Cardiac muscle cell (in vitro differentiated cells and primary cell): ENCODE data around the gene USP54. TPM values are rescaled to one million over a fixed set of nuclear protein-coding genes. Genes with fewer than 3 reads are reported as not detected.
A peak's percentile ranks its signal among the peaks of the same experiment; 100 is the strongest.

Experiments
- DNase-seq, 2 donors: peaks; one replicate each; pipeline versions ENCODE4 v3.0.0 to v3.0.0-alpha.2; 2010 to 2017; ENCODE audit warnings: low read depth in 1 of 2, low spot score in 1 of 2
- H3K27ac ChIP-seq: fragments of 200-600 bp; sonication (generic); 2 replicates; pipeline ENCODE4 v1.5.1; 2016
- H3K27me3 ChIP-seq: fragments of 200-600 bp; sonication (generic); 2 replicates; pipeline ENCODE4 v1.6.0; 2016; ENCODE audit warnings: control low read depth
- H3K36me3 ChIP-seq: fragments of 200-600 bp; sonication (generic); 2 replicates; pipeline ENCODE4 v1.5.1; 2016; ENCODE audit warnings: control low read depth
- H3K4me1 ChIP-seq: fragments of 200-600 bp; sonication (generic); 2 replicates; pipeline ENCODE4 v1.8.1; 2017; ENCODE audit warnings: low read depth, mild to moderate bottlenecking, mixed run types
- H3K4me3 ChIP-seq: fragments of 200-600 bp; sonication (generic); 2 replicates; pipeline ENCODE4 v1.5.1; 2016; ENCODE audit warnings: mild to moderate bottlenecking
- H3K9me3 ChIP-seq: fragments of 200-600 bp; sonication (generic); 2 replicates; pipeline ENCODE4 v1.5.1; 2017; ENCODE audit warnings: low read depth, mild to moderate bottlenecking, control low read depth
- CTCF ChIP-seq: IDR thresholded peaks from 2 replicates; pipeline ENCODE4 v1.5.1; 2012; ENCODE audit warnings: low read depth, mild to moderate bottlenecking, low read length
- polyA plus RNA-seq: library from polyadenylated mRNA; unstranded; fragments of >200 nt; fragmentation: Nextera tagmentation; extraction: Ambion mirVana; gene quantifications from 2 replicates; pipeline ENCODE4 v1.2.1, GENCODE V29; 2016
- total RNA-seq: library from RNA; depleted of rRNA; stranded (reverse); fragments of >200 nt; gene quantifications from 2 replicates; pipeline ENCODE4 v1.2.3, GENCODE V29; 2016

The USP54 gene
- total and polyA plus RNA-seq, 2 experiments from 2014 or later: 10.6 to 12.4 TPM

GRCh38 chr10:73593812-73594211 lies 2.7 kb upstream of the USP54 start:
- H3K9me3 ChIP-seq: no peaks in the 10 kb centered on the region
- H3K27me3 ChIP-seq: no peaks in the 10 kb centered on the region
- no peaks in the 10 kb centered on the region for H3K36me3 ChIP-seq
- H3K4me1 ChIP-seq: peaks cover 17% of the 10 kb centered on the region
- TF ChIP-seq CTCF: no peak
- no peak for DNase-seq
- no peak overlapping the region for H3K4me3 ChIP-seq
- H3K27ac ChIP-seq: no peak overlapping the region

GRCh38 chr10:73593110-73593509 lies 2.0 kb upstream of the USP54 start:
- Histone ChIP-seq H3K27me3 (no peaks in the 10 kb centered on the region), H3K9me3 (no peaks in the 10 kb centered on the region), H3K27ac (no peak overlapping the region), H3K36me3 (no peaks in the 10 kb centered on the region), H3K4me3 (no peak overlapping the region), H3K4me1 (peaks cover 17% of the 10 kb centered on the region)
- no peak for DNase-seq
- TF ChIP-seq CTCF: no peak

- H3K4me3 ChIP-seq: no peak overlapping the region
- peak overlapping the region; percentile 67 for H3K27ac ChIP-seq
- DNase-seq: peak; percentile 58 to 70
- H3K27me3 ChIP-seq: no peaks in the 10 kb centered on the region
- H3K9me3 ChIP-seq: no peaks in the 10 kb centered on the region
- H3K4me1 ChIP-seq: peaks cover 17% of the 10 kb centered on the region
- no peaks in the 10 kb centered on the region for H3K36me3 ChIP-seq
- no peak for TF ChIP-seq CTCF
These were observed 975 bp upstream of the USP54 start for GRCh38 chr10:73591935-73592699.

- Histone ChIP-seq H3K4me3 (no peak overlapping the region), H3K9me3 (no peaks in the 10 kb centered on the region), H3K27ac (peak overlapping the region; percentile 18), H3K27me3 (no peaks in the 10 kb centered on the region), H3K36me3 (no peaks in the 10 kb centered on the region), H3K4me1 (peaks cover 21% of the 10 kb centered on the region)
- TF ChIP-seq CTCF: no peak
- DNase-seq: peak in 1 of 2 donors; percentile 49
These were observed 1.5 kb downstream of the USP54 start for GRCh38 chr10:73589563-73590126.

- Histone ChIP-seq H3K4me3 (no peak overlapping the region), H3K36me3 (no peaks in the 10 kb centered on the region), H3K4me1 (peaks cover 21% of the 10 kb centered on the region), H3K9me3 (no peaks in the 10 kb centered on the region), H3K27me3 (no peaks in the 10 kb centered on the region), H3K27ac (no peak overlapping the region)
- peak in 1 of 2 donors; percentile 63 for DNase-seq
- no peak for TF ChIP-seq CTCF
These were observed 2.5 kb downstream of the USP54 start for GRCh38 chr10:73588656-73589055.
